GM19468 (cell line): ENCODE results near the gene MAP2.
"Not testable (repeated sequence)": the region's sequence is repeated elsewhere in the genome, so short reads cannot be mapped to it uniquely, and the experiment has no call there.

Source experiments
- ATAC-seq: cut with Tn5 transposase; IDR thresholded peaks from one replicate; pipeline ENCODE4 v1.9.1; 2021; ENCODE audit warnings: mild to moderate bottlenecking, moderate library complexity, moderate number of reproducible peaks; ENCODE audit not compliant: unreplicated experiment; ENCODE audit errors: extremely low read depth

MAP2 gene

DNA sequence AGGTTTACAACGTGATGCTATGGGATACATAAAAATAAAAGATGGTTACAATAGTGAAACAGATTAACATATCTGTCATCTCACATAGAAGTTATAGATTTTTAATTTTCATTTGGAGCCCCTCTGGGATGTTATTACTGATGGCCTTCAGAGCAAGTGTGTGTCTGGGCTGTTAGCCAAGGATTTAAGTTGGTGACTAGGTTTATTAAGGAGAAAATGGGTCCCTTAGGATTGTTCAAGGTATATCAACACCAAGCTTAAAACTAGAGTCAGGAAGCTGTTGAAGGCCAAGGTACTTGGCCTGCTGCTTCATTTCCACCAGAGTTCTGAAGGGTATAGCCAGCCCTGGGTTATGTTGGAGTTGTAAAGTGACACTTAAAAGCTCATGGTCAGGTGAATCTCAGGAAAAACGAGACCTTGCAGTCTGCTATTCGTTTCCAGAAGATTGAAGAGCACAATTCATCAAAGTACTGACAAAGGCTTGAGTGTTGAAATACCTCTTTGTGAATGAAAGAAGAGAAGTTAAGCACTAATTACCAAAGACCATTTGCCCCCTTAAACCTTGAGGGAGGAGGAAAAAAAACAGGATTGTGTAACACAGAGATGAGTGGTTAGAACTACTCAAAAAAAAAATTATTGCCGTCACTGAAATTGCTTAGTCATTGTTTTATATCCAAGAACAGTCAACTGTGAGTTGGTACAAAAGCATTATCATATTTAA, 48.4 kb downstream of the MAP2 start:
- ATAC-seq, result no peak

DNA sequence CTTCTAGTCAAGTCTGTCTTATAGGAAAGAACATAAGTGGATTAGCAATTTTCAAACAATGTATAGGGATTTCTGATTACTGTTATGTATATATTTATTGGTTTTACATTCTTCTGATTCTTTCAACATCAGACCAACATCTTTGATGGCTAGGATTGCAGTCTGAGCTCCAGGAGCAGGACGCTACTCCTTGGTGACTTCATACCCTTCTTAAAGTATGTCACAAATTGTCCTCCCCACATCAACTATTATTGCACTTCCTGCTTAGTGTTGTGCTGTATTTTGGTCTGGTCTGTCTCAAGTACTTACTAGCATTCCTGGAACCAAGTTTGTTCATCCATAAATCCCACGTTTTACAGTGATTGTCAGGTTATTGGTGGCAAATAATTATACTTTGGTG, 49.0 kb downstream of the MAP2 start:
- no peak for ATAC-seq

DNA sequence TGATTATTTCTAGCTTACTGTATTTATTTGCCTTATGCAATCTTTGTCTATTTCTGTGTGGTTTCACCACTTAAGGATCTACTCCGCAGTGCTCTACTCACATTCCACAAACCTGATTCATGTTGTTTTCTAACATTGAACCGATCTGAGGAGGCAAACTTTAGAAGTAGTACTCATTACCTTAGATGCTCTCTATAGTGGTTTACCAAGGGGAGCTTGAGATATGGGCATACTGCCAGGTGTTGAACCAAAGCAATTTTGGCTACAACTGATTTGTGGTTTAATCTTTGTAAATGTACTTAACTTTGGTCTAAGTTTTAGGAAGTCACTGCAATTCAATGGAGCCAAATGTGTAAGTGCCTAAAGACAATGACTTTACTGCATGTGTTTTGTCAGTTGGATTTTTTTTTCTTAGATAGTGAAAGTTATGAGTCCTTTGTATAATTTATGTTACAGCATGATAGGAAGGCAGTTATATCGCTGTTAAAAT, 50.1 kb downstream of the MAP2 start:
- no peak for ATAC-seq

DNA sequence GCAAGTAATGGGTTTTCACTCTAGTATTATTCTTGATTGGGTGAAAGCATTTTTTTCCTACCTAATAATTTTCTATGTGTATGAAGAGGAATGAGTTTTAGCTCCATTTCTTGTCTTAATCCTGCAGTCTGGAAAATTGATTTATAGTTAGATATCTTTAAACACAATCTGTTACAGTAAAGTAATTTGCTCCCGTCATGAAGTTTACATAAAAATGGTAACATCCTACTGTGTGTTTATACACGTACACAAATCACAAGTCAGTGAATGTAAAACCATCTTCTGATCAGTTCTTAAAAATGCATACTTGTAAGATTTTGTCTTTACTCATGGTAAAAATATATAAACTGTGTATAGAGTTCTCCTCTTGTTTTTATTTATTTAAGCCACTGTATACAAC, 51.1 kb downstream of the MAP2 start:
- no peak for ATAC-seq

DNA sequence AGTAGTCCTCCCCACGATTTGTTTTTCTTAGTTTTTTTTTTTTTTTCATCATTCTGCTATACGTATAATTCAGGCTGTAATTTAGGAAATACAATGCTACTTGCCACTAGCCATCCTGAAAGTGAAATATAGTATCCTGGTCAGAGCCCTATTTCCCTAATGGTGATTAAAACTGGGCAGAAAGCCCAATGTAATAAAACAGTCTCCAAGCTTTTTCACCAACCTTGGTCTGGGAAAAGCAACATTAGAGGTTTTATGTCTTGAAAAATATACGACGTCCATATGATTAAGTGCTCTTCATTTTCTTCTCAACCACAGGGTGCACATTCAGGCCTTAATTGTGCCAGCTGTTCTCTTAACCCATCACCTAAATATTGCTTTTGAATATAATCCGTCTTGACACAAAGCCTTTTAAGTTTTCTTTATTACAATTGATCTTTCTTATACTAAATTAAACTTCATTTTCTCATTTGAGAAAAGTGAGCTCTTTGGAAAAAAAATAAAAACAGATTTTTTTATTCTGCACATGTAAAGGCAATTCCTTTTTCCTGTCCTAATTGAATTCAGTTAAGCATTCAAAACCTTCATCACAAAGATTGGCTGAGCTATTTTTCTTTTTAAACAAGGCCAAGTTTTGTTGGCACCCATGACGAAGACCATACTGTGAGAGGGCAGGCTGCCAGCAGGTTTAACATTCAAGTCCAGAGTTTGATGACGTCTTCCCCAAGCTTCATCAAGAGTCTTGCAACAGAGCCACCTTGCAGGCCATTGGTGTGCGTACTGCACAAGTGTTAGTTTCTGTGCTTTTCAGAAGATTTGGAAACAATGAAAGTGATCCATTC, 52.7 kb downstream of the MAP2 start:
- ATAC-seq, result no peak

- not testable (repeated sequence) for ATAC-seq
Observed at GRCh38 chr2:209492296-209492695, 68.4 kb downstream of the MAP2 start.

DNA sequence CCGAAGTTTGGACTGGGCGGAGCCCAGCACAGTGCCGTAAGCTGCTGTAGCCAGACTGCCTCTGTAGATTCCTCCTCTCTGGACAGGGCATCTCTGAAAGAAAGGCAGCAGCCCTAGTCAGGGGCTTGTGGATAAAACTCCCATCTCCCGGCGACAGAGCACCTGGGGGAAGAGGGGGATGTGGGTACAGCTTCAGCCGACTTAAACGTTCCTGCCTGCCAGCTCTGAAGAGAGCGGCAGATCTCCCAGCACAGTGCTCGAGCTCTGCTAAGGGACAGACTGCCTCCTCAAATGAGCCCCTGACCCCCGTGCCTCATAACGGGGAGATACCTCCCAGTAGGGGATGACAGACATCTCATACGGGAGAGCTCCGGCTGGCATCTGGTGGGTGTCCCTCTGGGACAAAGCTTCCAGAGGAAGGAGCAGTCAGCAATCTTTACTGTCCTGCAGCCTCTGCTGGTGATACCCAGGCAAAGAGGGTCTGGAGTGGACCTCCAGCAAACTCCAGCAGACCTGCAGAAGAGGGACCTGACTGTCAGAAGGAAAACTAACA, 71.3 kb downstream of the MAP2 start:
- ATAC-seq, result not testable (repeated sequence)

DNA sequence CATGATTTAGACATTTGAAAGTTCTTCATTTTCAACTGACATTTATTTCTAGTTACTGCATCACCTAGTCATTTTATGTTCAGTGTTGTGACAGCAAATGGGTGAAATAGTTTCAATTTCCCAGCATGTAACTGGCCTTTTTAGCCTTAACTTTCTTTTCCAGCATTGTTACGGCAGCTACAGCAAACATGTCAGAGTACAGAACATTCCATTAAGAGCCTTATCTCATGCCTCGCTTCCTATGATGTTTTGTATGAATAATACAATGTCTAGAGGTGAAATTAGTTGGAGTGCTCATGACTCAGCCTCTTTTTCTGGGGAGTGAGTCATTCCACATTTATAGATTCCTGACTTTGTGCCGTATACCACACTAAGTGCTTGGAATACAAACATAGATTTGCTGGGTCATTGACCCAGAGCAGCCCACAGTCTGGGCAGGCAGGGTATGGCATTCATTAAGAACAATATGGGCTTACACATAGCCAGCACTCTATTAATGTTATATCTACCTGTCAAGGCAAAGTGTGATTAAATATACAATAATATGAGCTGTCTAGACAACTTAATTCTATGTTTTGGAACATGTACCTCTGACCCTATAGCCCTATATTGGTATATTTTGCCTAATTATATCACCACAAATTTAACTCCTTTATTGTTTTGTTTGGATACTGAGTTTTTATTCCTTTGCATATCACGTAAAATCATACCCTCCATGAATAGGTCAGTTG, 72.2 kb downstream of the MAP2 start:
- no peak for ATAC-seq

DNA sequence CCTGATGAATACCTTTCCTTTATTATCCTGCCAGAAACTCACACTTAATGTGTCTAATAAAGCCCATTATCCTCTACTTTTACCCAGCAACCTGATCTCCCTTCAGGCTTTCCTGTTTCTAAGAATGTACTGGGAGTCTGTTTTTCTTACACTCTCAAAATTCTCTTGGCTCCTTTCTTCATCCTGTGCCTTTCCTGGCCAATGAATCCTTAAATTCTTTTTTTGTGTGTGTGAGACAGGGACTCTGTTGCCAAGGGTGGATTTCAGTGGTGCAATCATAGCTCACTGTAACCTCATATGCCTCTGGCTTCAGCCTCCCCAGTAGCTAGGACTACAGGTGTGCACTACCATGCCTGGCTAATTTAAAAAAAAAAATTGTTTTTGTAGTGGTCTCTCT, 72.7 kb downstream of the MAP2 start:
- no peak for ATAC-seq

GRCh38 chr2:209498614-209499013, 74.8 kb downstream of the MAP2 start:
- ATAC-seq, result no peak

DNA sequence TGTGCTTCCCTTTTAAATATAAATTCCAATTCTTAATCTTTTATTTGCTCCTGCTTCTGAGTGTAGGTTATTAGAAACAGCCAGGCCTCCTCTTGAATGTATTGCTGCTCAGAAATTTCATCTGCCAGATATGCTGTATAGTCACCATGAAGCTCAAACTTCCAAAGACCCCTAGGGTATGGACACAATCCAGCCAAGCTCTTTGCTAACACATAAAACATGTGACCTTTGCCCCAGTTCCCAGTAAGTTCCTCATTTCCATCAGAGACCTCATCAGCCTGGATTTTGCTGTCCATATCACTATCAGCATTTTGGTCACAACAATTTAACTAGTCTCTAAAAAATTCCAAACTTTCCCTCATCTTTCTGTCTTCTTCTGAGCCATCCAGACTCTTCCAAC, 75.2 kb downstream of the MAP2 start:
- no peak for ATAC-seq

GRCh38 chr2:209501579-209501978, 77.7 kb downstream of the MAP2 start:
- no peak for ATAC-seq

GRCh38 chr2:209505410-209505809, 81.6 kb downstream of the MAP2 start:
- no peak for ATAC-seq

DNA sequence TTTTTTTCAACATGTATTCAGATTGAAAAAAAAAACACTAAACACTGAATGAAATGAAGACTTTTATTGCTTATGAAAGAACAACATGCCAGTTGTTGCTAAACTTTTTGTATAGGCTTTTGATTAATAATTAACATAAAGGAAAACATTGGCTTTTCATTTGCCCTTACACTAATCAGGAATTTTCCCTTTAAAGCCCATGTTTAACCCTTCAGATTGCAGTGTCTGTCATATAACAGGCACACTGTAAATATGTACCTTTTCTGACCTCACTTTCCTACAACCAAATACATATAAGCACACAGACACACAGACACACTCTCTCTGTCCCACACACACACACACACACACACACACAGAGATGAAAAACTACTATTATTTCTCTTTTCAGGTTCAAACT, 84.4 kb downstream of the MAP2 start:
- no peak for ATAC-seq

GRCh38 chr2:209511637-209512036, 87.8 kb downstream of the MAP2 start:
- no peak for ATAC-seq

DNA sequence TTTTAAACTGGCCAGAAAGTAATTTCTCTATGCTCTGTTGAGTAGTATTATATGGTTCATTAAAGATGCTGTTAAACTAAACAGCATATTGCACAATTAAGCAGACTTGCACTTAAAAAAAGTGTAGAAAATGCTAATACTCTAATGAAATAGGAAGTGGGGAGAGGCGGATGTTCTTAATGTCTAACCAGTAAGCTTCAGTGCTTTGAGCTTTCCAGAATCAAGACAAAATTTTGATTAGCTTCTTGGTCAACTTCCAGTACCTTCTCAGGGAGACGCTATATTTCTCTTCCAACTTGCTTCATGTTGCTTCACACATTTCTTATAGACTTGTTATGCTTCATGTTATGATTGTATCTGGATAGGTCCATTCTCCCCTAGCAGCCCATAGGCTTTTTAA, 89.1 kb downstream of the MAP2 start:
- no peak for ATAC-seq

DNA sequence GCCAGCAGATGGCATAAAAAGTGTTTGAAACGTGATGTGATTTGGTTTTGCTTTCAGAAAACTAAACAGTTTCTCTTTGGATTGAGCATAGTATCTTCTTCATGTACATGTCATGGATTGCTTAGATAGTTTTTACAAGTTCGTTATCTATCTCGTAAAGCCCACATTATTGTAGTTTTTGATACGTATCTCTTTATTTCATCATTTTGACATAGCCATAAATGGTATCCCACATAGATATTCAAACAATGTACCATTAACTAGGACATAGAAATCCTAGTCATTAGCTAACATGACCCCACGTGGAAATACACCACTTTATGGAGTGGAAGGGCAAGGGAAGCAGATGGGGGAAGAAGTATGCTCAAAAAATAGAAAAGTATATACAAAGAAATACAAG, 93.6 kb downstream of the MAP2 start:
- ATAC-seq, result no peak

DNA sequence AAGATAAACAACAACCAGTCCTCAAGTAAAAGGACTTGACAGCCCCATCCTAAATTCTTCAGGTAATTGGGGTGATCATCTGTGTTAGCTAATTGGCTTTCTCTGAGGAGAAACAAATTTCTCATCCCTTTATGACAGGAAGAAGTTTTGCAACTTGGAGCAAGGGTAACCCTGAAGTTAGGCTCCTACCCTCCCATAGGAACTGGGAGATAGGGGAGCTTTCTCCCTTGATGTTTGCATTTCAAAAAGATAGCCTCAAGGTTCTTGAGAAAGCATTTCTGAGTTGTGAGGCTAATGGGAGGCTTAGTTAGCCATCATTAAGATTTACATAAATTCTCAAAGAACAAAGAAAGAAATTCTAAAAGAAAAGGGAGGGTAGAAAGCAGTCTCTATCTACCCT, 95.4 kb downstream of the MAP2 start:
- ATAC-seq, result no peak

DNA sequence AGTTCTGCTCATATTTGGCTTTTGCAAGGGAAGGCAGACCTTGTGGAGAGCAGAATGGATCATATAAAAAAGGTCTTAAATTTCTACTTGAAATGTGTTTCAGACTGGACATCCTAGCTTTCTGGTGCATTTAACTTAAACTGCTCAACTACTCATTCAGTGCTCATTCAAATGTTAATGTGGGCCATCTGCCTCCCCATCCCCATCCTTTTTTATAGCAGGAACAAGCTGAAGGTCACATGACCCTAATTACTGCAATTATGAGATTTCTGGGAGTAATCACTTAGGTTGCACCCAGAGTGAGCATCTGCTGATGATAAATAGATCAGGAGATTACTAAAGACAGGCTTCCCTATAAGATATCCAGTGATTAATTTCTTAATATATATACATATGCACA, 96.1 kb downstream of the MAP2 start:
- no peak for ATAC-seq

DNA sequence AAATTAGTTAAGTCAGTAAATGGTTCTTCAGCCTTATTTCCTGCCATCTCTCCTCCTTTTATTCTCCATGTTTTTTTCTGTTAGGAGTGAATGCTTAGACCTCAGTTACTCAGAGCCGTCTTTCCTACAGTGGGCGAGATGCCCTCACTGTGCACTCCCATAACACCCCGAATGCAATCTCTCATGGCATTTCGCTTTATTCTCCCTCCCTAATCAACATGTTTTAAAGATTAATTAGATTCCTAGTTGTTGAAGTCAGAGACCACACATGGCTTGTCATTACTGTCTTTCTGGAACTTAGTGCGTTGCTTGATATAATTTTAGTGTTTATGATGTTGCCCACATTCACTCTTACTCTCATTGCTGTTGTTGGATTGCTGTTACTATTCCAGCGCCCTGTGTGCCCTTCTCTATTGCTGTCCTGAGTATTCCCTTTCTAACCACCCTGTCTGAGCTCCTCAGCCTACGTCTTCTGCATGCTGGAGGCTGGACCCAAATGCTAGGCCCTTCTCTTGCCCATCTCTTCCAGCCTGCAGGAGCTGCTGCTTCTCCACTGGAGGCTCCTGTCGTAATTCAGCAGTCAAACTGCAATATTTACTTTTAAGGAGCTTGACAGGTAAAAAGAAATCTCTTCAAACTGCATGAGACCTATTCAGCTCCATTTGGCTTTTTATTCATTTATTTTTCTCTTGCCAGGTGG, 99.3 kb downstream of the MAP2 start:
- no peak for ATAC-seq
